SK-N-SH (cell line): Measurements from ENCODE around the gene DYNC1H1. TPM values are rescaled to one million over a fixed set of nuclear protein-coding genes. Genes with fewer than 3 reads are reported as not detected.

Source experiments
- CTCF ChIA-PET: fragments of 300-600, 350-600 bp; formaldehyde crosslinking; extraction: SDS; loops from one replicate; lab custom pipeline; 2021; lab: Yijun Ruan, JAX
- POLR2A ChIA-PET: fragments of 350-600 bp; sonication (Branson Sonifier 250); formaldehyde crosslinking; extraction: SDS; loops from one replicate; lab custom pipeline; 2020; ENCODE audit warnings: antibody characterized with exemption, inconsistent platforms; lab: Yijun Ruan, JAX
- DNase-seq: peaks from one replicate; pipeline ENCODE4 v3.0.0; 2012
- H2AFZ ChIP-seq: fragments of 200-600 bp; sonication (generic); 2 replicates; pipeline ENCODE4 v1.8.1; 2016; ENCODE audit warnings: antibody characterized with exemption, mild to moderate bottlenecking, low read depth
- H3F3A ChIP-seq: fragments of 200-600 bp; sonication (generic); replicated peaks from 2 replicates; pipeline ENCODE3; 2016; ENCODE audit warnings: antibody characterized with exemption, mild to moderate bottlenecking; ENCODE audit not compliant: insufficient read depth
- H3K27ac ChIP-seq, 2 experiments: fragments of 200-500 bp in 1 of 2; fragments of 200-600 bp in 1 of 2; sonication (Bioruptor generic) in 1 of 2; sonication (generic), shearing (Covaris generic) in 1 of 2; 2 replicates each; pipeline versions ENCODE4 v1.5.1 to v1.6.1; 2014 to 2016; ENCODE audit warnings: low read depth in 2 of 2, inconsistent platforms in 1 of 2, low read length in 1 of 2, mild to moderate bottlenecking in 1 of 2, mixed read lengths in 1 of 2
- H3K27me3 ChIP-seq: fragments of 200-600 bp; sonication (generic), shearing (Covaris generic); 2 replicates; pipeline ENCODE4 v1.6.1; 2016; ENCODE audit warnings: mixed run types; ENCODE audit not compliant: insufficient read depth
- H3K36me3 ChIP-seq, 2 experiments: fragments of 200-500 bp in 1 of 2; fragments of 200-600 bp in 1 of 2; sonication (Bioruptor generic) in 1 of 2; sonication (generic) in 1 of 2; replicated peaks in 1 of 2; 2 replicates each; pipeline versions ENCODE3 to v1.5.1; 2014 to 2016; ENCODE audit warnings: low read length in 1 of 2, mild to moderate bottlenecking in 1 of 2; ENCODE audit not compliant: insufficient read depth in 2 of 2, control insufficient read depth in 1 of 2
- H3K4me1 ChIP-seq, 2 experiments: fragments of 200-500 bp in 1 of 2; fragments of 200-600 bp in 1 of 2; sonication (Bioruptor generic) in 1 of 2; sonication (generic), shearing (Covaris generic) in 1 of 2; 2 replicates each; pipeline versions ENCODE4 v1.5.1 to v1.6.1; 2014 to 2016; ENCODE audit warnings: low read depth in 1 of 2, low read length in 1 of 2, mixed run types in 1 of 2; ENCODE audit not compliant: insufficient read depth in 2 of 2, control insufficient read depth in 1 of 2
- H3K4me2 ChIP-seq: fragments of 200-600 bp; sonication (generic), shearing (Covaris generic); 2 replicates; pipeline ENCODE4 v1.6.1; 2017; ENCODE audit warnings: mixed run types
- H3K4me3 ChIP-seq, 2 experiments: fragments of 200-500 bp in 1 of 2; fragments of 200-600 bp in 1 of 2; sonication (Bioruptor generic) in 1 of 2; sonication (generic), shearing (Covaris generic) in 1 of 2; 2 replicates each; pipeline versions ENCODE4 v1.5.1 to v1.8.1; 2014 to 2016; ENCODE audit warnings: low read depth in 2 of 2, inconsistent platforms in 1 of 2, low read length in 1 of 2, mild to moderate bottlenecking in 1 of 2, mixed read lengths in 1 of 2, moderate library complexity in 1 of 2
- H3K79me2 ChIP-seq: fragments of 200-600 bp; sonication (generic); 2 replicates; pipeline ENCODE4 v1.8.1; 2017; ENCODE audit warnings: mild to moderate bottlenecking; ENCODE audit not compliant: insufficient read depth
- H3K9ac ChIP-seq: fragments of 200-600 bp; sonication (generic); 2 replicates; pipeline ENCODE4 v1.6.1; 2017; ENCODE audit warnings: mixed run types
- H3K9me2 ChIP-seq: fragments of 200-600 bp; sonication (generic); 2 replicates; pipeline ENCODE4 v1.6.1; 2017; ENCODE audit warnings: mixed run types
- H3K9me3 ChIP-seq: fragments of 200-600 bp; sonication (generic); 2 replicates; pipeline ENCODE4 v1.6.1; 2017; ENCODE audit warnings: mixed run types, mild to moderate bottlenecking, moderate library complexity
- H4K20me1 ChIP-seq: fragments of 200-600 bp; sonication (generic); 2 replicates; pipeline ENCODE4 v1.6.1; 2017; ENCODE audit warnings: mild to moderate bottlenecking, mixed run types; ENCODE audit not compliant: insufficient read depth
- CHD2 ChIP-seq: fragments of 150-350 bp; IDR thresholded peaks from 2 replicates; pipeline ENCODE4 v1.6.1; 2018; ENCODE audit warnings: low read length; ENCODE audit not compliant: partially characterized antibody
- CTCF ChIP-seq: fragments of 200-600 bp; sonication (generic); IDR thresholded peaks from 2 replicates; pipeline ENCODE4 v1.6.1; 2017; ENCODE audit warnings: antibody characterized with exemption, mild to moderate bottlenecking, moderate library complexity
- ELF1 ChIP-seq: IDR thresholded peaks from 2 replicates; pipeline ENCODE4 v1.4.0; 2012
- FOXJ3 ChIP-seq: sonication (generic); formaldehyde crosslinking; IDR thresholded peaks from 2 replicates; pipeline ENCODE4 v1.5.1; 2020; ENCODE audit warnings: mild to moderate bottlenecking, missing genetic modification reagents
- FOXM1 ChIP-seq: IDR thresholded peaks from 2 replicates; pipeline ENCODE4 v1.4.0; 2012; ENCODE audit warnings: low read depth, mild to moderate bottlenecking
- GABPA ChIP-seq: IDR thresholded peaks from 2 replicates; pipeline ENCODE4 v1.4.0; 2012; ENCODE audit warnings: low read depth, mild to moderate bottlenecking
- GATA2 ChIP-seq: sonication (generic); formaldehyde crosslinking; IDR thresholded peaks from 2 replicates; pipeline ENCODE4 v1.5.0; 2020; ENCODE audit warnings: mild to moderate bottlenecking, missing genetic modification reagents
- IRF3 ChIP-seq: fragments of 150-350 bp; IDR thresholded peaks from 2 replicates; pipeline ENCODE4 v1.6.1; 2016; ENCODE audit warnings: mild to moderate bottlenecking, low read depth, low read length
- JUND ChIP-seq: IDR thresholded peaks from 2 replicates; pipeline ENCODE4 v1.4.0; 2012
- MAX ChIP-seq: IDR thresholded peaks from 2 replicates; pipeline ENCODE4 v1.4.0; 2012; ENCODE audit warnings: low read depth
- MXI1 ChIP-seq: IDR thresholded peaks from 2 replicates; pipeline ENCODE4 v1.6.1; 2012; ENCODE audit warnings: mild to moderate bottlenecking, low read depth, low read length, improper control_type of control experiment
- NFIC ChIP-seq: IDR thresholded peaks from 2 replicates; pipeline ENCODE4 v1.4.0; 2012; ENCODE audit warnings: borderline replicate concordance
- PBX3 ChIP-seq: IDR thresholded peaks from 2 replicates; pipeline ENCODE4; 2012
- RAD21 ChIP-seq: IDR thresholded peaks from 2 replicates; pipeline ENCODE4 v1.6.1; 2012; ENCODE audit warnings: mild to moderate bottlenecking, low read length
- REST ChIP-seq: IDR thresholded peaks from 2 replicates; pipeline ENCODE4 v1.6.1; 2012; ENCODE audit warnings: mild to moderate bottlenecking, low read depth, low read length, moderate library complexity
- RFX5 ChIP-seq: IDR thresholded peaks from 2 replicates; pipeline ENCODE4 v1.6.1; 2012; ENCODE audit warnings: mild to moderate bottlenecking, improper control_type of control experiment, low read length
- RXRA ChIP-seq: IDR thresholded peaks from 2 replicates; pipeline ENCODE4 v1.4.0; 2012; ENCODE audit warnings: low read depth, mild to moderate bottlenecking, borderline replicate concordance
- SIN3A ChIP-seq: IDR thresholded peaks from 2 replicates; pipeline ENCODE4 v1.6.1; 2012; ENCODE audit warnings: low read depth, mild to moderate bottlenecking, low read length, moderate library complexity, borderline replicate concordance
- SMC3 ChIP-seq: IDR thresholded peaks from 2 replicates; pipeline ENCODE4 v1.6.1; 2012; ENCODE audit warnings: low read depth, low read length, improper control_type of control experiment
- TEAD4 ChIP-seq: IDR thresholded peaks from 2 replicates; pipeline ENCODE4 v1.4.0; 2012; ENCODE audit warnings: mild to moderate bottlenecking, borderline replicate concordance; ENCODE audit not compliant: insufficient read depth
- USF2 ChIP-seq: fragments of 150-350 bp; IDR thresholded peaks from 2 replicates; pipeline ENCODE4 v1.6.1; 2017; ENCODE audit warnings: antibody characterized with exemption, low read length, low read depth, borderline replicate concordance
- WGBS: methylation state at CpG from one replicate; pipeline ENCODE4 v1.1.6; 2017; ENCODE audit warnings: low lambda C conversion rate; 5-methylcytosine and 5-hydroxymethylcytosine counted together
- polyA plus RNA-seq, 3 experiments: library from polyadenylated mRNA; depleted of rRNA; stranded (reverse); fragments of >200 nt; gene quantifications; 2 replicates each; pipeline ENCODE4 v1.2.3, GENCODE V29; 2012

DYNC1H1 gene
- polyA plus RNA-seq, 1 of the 3 experiments (the other 2 are of a cell fraction) = 140 TPM

GRCh38 chr14:101926085-101926484 is 38.3 kb upstream of the DYNC1H1 start (continued):
- TF ChIP-seq MXI1 = no peak
- no peak for TF ChIP-seq RAD21

GRCh38 chr14:101926620-101927019 is 37.8 kb upstream of the DYNC1H1 start:
- WGBS = 85% methylated on average over 5 of the region's 5 CpGs
- no peak overlapping the region for H3K4me2 ChIP-seq
- no peak for DNase-seq
- no peak overlapping the region for H3K4me3 ChIP-seq
- no peaks in the 10 kb centered on the region for H3K9me3 ChIP-seq
- peaks cover 0 to 14% of the 10 kb centered on the region in 2 experiments; a peak in 2 of 4 replicates for H3K4me1 ChIP-seq
- peak overlapping the region in 1 of 2 experiments; percentile 67; a peak in 1 of 4 replicates for H3K27ac ChIP-seq
- peaks cover 9 to 25% of the 10 kb centered on the region in 2 experiments for H3K36me3 ChIP-seq
- ChIA-PET POLR2A (no interaction called here), CTCF (interaction anchor here (1.1 to 5.4 kb wide), 2 partner anchors 21 to 156 kb away, joined by 3 to 29 read pairs; no protein-coding TSS in a partner anchor)
- no peaks in the 10 kb centered on the region for H3K9me2 ChIP-seq
- H2AFZ ChIP-seq = no peak overlapping the region
- H3F3A ChIP-seq = peaks cover 11% of the 10 kb centered on the region
- no peaks in the 10 kb centered on the region for H3K79me2 ChIP-seq
- no peaks in the 10 kb centered on the region for H4K20me1 ChIP-seq
- H3K9ac ChIP-seq = no peak overlapping the region
- TF ChIP-seq TEAD4 (no peak), RFX5 (no peak), MAX (no peak), RAD21 (no peak), REST (no peak), GABPA (no peak), FOXJ3 (no peak), SMC3 (no peak), FOXM1 (no peak), CTCF (no peak), SIN3A (no peak), GATA2 (no peak), NFIC (no peak), ELF1 (no peak), IRF3 (no peak), JUND (no peak), PBX3 (no peak), RXRA (no peak), USF2 (no peak), CHD2 (no peak)
- H3K27me3 ChIP-seq = no peaks in the 10 kb centered on the region
